ENCODE data around the gene CISTR.

The CISTR gene

GRCh38 chr12:53712059-53712643 is 39.6 kb downstream of the CISTR start:
- Histone ChIP-seq H3K36me3 (ENCODE audit: control insufficient read depth in 5 of 5, insufficient read depth in 5 of 5, low read length in 5 of 5) (peaks cover 2 to 60% (median 60%) of the 10 kb centered on the region in 5 donors), H3K27me3 (ENCODE audit: control insufficient read depth in 5 of 5, insufficient read depth in 4 of 5, low read length in 5 of 5) (no peaks in the 10 kb centered on the region), H3K27ac (ENCODE audit: low read depth, low read length) (no peak overlapping the region), H3K4me1 (ENCODE audit: control insufficient read depth in 5 of 5, insufficient read depth in 5 of 5, low read length in 5 of 5) (no peaks in the 10 kb centered on the region), H3K9me3 (ENCODE audit: control insufficient read depth in 5 of 5, low read length in 5 of 5) (no peaks in the 10 kb centered on the region), H3K4me3 (ENCODE audit: low read depth in 1 of 5, low read length in 5 of 5) (no peak overlapping the region), H3K9ac (ENCODE audit: low read length in 5 of 5) (no peak overlapping the region)

- Histone ChIP-seq H3K4me3 (ENCODE audit: low read depth in 1 of 5, low read length in 5 of 5) (no peak overlapping the region), H3K4me1 (ENCODE audit: control insufficient read depth in 5 of 5, insufficient read depth in 5 of 5, low read length in 5 of 5) (no peaks in the 10 kb centered on the region), H3K27ac (ENCODE audit: low read depth, low read length) (no peak overlapping the region), H3K27me3 (ENCODE audit: control insufficient read depth in 5 of 5, insufficient read depth in 4 of 5, low read length in 5 of 5) (peaks cover 0 to 7% (median 2%) of the 10 kb centered on the region in 5 donors), H3K9me3 (ENCODE audit: control insufficient read depth in 5 of 5, low read length in 5 of 5) (no peaks in the 10 kb centered on the region), H3K36me3 (ENCODE audit: control insufficient read depth in 5 of 5, insufficient read depth in 5 of 5, low read length in 5 of 5) (peaks cover under 1 to 40% (median 39%) of the 10 kb centered on the region in 5 donors), H3K9ac (ENCODE audit: low read length in 5 of 5) (no peak overlapping the region)
Observed at GRCh38 chr12:53710091-53710490, 41.7 kb downstream of the CISTR start.

GRCh38 chr12:53709671-53710070 is 42.1 kb downstream of the CISTR start:
- peaks cover 0 to 8% (median 3%) of the 10 kb centered on the region in 5 donors for H3K27me3 ChIP-seq (ENCODE audit: control insufficient read depth in 5 of 5, insufficient read depth in 4 of 5, low read length in 5 of 5)
- peaks cover 0 to 36% (median 35%) of the 10 kb centered on the region in 5 donors for H3K36me3 ChIP-seq (ENCODE audit: control insufficient read depth in 5 of 5, insufficient read depth in 5 of 5, low read length in 5 of 5)
- H3K27ac ChIP-seq (ENCODE audit: low read depth, low read length), result no peak overlapping the region
- no peaks in the 10 kb centered on the region for H3K4me1 ChIP-seq (ENCODE audit: control insufficient read depth in 5 of 5, insufficient read depth in 5 of 5, low read length in 5 of 5)
- H3K4me3 ChIP-seq (ENCODE audit: low read depth in 1 of 5, low read length in 5 of 5), result no peak overlapping the region
- no peak overlapping the region for H3K9ac ChIP-seq (ENCODE audit: low read length in 5 of 5)
- no peaks in the 10 kb centered on the region for H3K9me3 ChIP-seq (ENCODE audit: control insufficient read depth in 5 of 5, low read length in 5 of 5)

GRCh38 chr12:53706080-53706479 is 45.7 kb downstream of the CISTR start:
- Histone ChIP-seq H3K9me3 (ENCODE audit: control insufficient read depth in 5 of 5, low read length in 5 of 5) (no peaks in the 10 kb centered on the region), H3K4me1 (ENCODE audit: control insufficient read depth in 5 of 5, insufficient read depth in 5 of 5, low read length in 5 of 5) (peaks cover 0 to 2% (median 0%) of the 10 kb centered on the region in 5 donors), H3K36me3 (ENCODE audit: control insufficient read depth in 5 of 5, insufficient read depth in 5 of 5, low read length in 5 of 5) (peaks cover 0 to under 1% (median 0%) of the 10 kb centered on the region in 5 donors), H3K27me3 (ENCODE audit: control insufficient read depth in 5 of 5, insufficient read depth in 4 of 5, low read length in 5 of 5) (peaks cover 8 to 30% (median 12%) of the 10 kb centered on the region in 5 donors), H3K9ac (ENCODE audit: low read length in 5 of 5) (no peak overlapping the region), H3K27ac (ENCODE audit: low read depth, low read length) (no peak overlapping the region), H3K4me3 (ENCODE audit: low read depth in 1 of 5, low read length in 5 of 5) (no peak overlapping the region)

- no peak overlapping the region for H3K27ac ChIP-seq (ENCODE audit: low read depth, low read length)
- H3K9ac ChIP-seq (ENCODE audit: low read length in 5 of 5), result no peak overlapping the region
Observed at GRCh38 chr12:53703756-53704155, 48.0 kb downstream of the CISTR start.

GRCh38 chr12:53701518-53702264 is 50.1 kb downstream of the CISTR start:
- Histone ChIP-seq H3K4me1 (ENCODE audit: control insufficient read depth in 5 of 5, insufficient read depth in 5 of 5, low read length in 5 of 5) (peaks cover under 1 to 3% (median 2%) of the 10 kb centered on the region in 5 donors), H3K4me3 (ENCODE audit: low read depth in 1 of 5, low read length in 5 of 5) (no peak overlapping the region), H3K36me3 (ENCODE audit: control insufficient read depth in 5 of 5, insufficient read depth in 5 of 5, low read length in 5 of 5) (no peaks in the 10 kb centered on the region), H3K27ac (ENCODE audit: low read depth, low read length) (no peak overlapping the region), H3K9ac (ENCODE audit: low read length in 5 of 5) (no peak overlapping the region), H3K27me3 (ENCODE audit: control insufficient read depth in 5 of 5, insufficient read depth in 4 of 5, low read length in 5 of 5) (peaks cover 32 to 67% (median 47%) of the 10 kb centered on the region in 5 donors), H3K9me3 (ENCODE audit: control insufficient read depth in 5 of 5, low read length in 5 of 5) (no peaks in the 10 kb centered on the region)

More at GRCh38 chr12:53703756-53704155, 48.0 kb downstream of the CISTR start:
- Histone ChIP-seq H3K27me3 (ENCODE audit: control insufficient read depth in 5 of 5, insufficient read depth in 4 of 5, low read length in 5 of 5) (peaks cover 18 to 50% (median 30%) of the 10 kb centered on the region in 5 donors), H3K36me3 (ENCODE audit: control insufficient read depth in 5 of 5, insufficient read depth in 5 of 5, low read length in 5 of 5) (no peaks in the 10 kb centered on the region), H3K9me3 (ENCODE audit: control insufficient read depth in 5 of 5, low read length in 5 of 5) (no peaks in the 10 kb centered on the region), H3K4me1 (ENCODE audit: control insufficient read depth in 5 of 5, insufficient read depth in 5 of 5, low read length in 5 of 5) (peaks cover 0 to 2% (median 0%) of the 10 kb centered on the region in 5 donors), H3K4me3 (ENCODE audit: low read depth in 1 of 5, low read length in 5 of 5) (no peak overlapping the region)

GRCh38 chr12:53700567-53700966 is 51.2 kb downstream of the CISTR start:
- H3K27ac ChIP-seq (ENCODE audit: low read depth, low read length), result no peak overlapping the region

GRCh38 chr12:53699678-53700025 is 52.1 kb downstream of the CISTR start:
- no peak overlapping the region for H3K27ac ChIP-seq (ENCODE audit: low read depth, low read length)
- H3K36me3 ChIP-seq (ENCODE audit: control insufficient read depth in 5 of 5, insufficient read depth in 5 of 5, low read length in 5 of 5), result no peaks in the 10 kb centered on the region
- peaks cover 2 to 21% (median 19%) of the 10 kb centered on the region in 5 donors for H3K4me1 ChIP-seq (ENCODE audit: control insufficient read depth in 5 of 5, insufficient read depth in 5 of 5, low read length in 5 of 5)
- H3K9me3 ChIP-seq (ENCODE audit: control insufficient read depth in 5 of 5, low read length in 5 of 5), result no peaks in the 10 kb centered on the region
- no peak overlapping the region for H3K9ac ChIP-seq (ENCODE audit: low read length in 5 of 5)
- no peak overlapping the region for H3K4me3 ChIP-seq (ENCODE audit: low read depth in 1 of 5, low read length in 5 of 5)
- H3K27me3 ChIP-seq (ENCODE audit: control insufficient read depth in 5 of 5, insufficient read depth in 4 of 5, low read length in 5 of 5), result peaks cover 45 to 79% (median 62%) of the 10 kb centered on the region in 5 donors

More at GRCh38 chr12:53700567-53700966, 51.2 kb downstream of the CISTR start:
- H3K36me3 ChIP-seq (ENCODE audit: control insufficient read depth in 5 of 5, insufficient read depth in 5 of 5, low read length in 5 of 5), result no peaks in the 10 kb centered on the region
- H3K27me3 ChIP-seq (ENCODE audit: control insufficient read depth in 5 of 5, insufficient read depth in 4 of 5, low read length in 5 of 5), result peaks cover 42 to 74% (median 55%) of the 10 kb centered on the region in 5 donors
- no peaks in the 10 kb centered on the region for H3K9me3 ChIP-seq (ENCODE audit: control insufficient read depth in 5 of 5, low read length in 5 of 5)
- H3K4me1 ChIP-seq (ENCODE audit: control insufficient read depth in 5 of 5, insufficient read depth in 5 of 5, low read length in 5 of 5), result peaks cover 2 to 13% (median 12%) of the 10 kb centered on the region in 5 donors
- no peak overlapping the region for H3K4me3 ChIP-seq (ENCODE audit: low read depth in 1 of 5, low read length in 5 of 5)
- no peak overlapping the region for H3K9ac ChIP-seq (ENCODE audit: low read length in 5 of 5)

GRCh38 chr12:53698948-53699677 is 52.7 kb downstream of the CISTR start:
- H3K4me1 ChIP-seq (ENCODE audit: control insufficient read depth in 5 of 5, insufficient read depth in 5 of 5, low read length in 5 of 5), result peaks cover 2 to 21% (median 19%) of the 10 kb centered on the region in 5 donors
- H3K9me3 ChIP-seq (ENCODE audit: control insufficient read depth in 5 of 5, low read length in 5 of 5), result no peaks in the 10 kb centered on the region
- no peak overlapping the region for H3K4me3 ChIP-seq (ENCODE audit: low read depth in 1 of 5, low read length in 5 of 5)
- no peak overlapping the region for H3K9ac ChIP-seq (ENCODE audit: low read length in 5 of 5)
- H3K36me3 ChIP-seq (ENCODE audit: control insufficient read depth in 5 of 5, insufficient read depth in 5 of 5, low read length in 5 of 5), result no peaks in the 10 kb centered on the region
- peaks cover 44 to 79% (median 68%) of the 10 kb centered on the region in 5 donors for H3K27me3 ChIP-seq (ENCODE audit: control insufficient read depth in 5 of 5, insufficient read depth in 4 of 5, low read length in 5 of 5)
- no peak overlapping the region for H3K27ac ChIP-seq (ENCODE audit: low read depth, low read length)

Measured in subcutaneous abdominal adipose tissue (tissue), 5 donors.